Stimulated activated CD4-positive, alpha-beta T cell treated with anti-CD3 and anti-CD28 coated beads, TNF-alpha, amount 100 ng/mL, for 24 hours (primary cell): ENCODE measurements around the gene B4GALT1.
"Not testable (repeated sequence)": the region's sequence is repeated elsewhere in the genome, so short reads cannot be mapped to it uniquely, and the experiment has no call there.

Source experiments
- DNase-seq, 3 experiments: peaks; one replicate each; pipeline ENCODE4 v3.0.0-alpha.2; 2020; ENCODE audit warnings: low read depth in 3 of 3

The B4GALT1 gene

GRCh38 chr9:33103501-33104281 is 63.4 kb downstream of the B4GALT1 start:
- DNase-seq: no peak

GRCh38 chr9:33102551-33103210 is 64.5 kb downstream of the B4GALT1 start:
- no peak for DNase-seq

- no peak for DNase-seq
These were observed 65.8 kb downstream of the B4GALT1 start for GRCh38 chr9:33101104-33101951.

GRCh38 chr9:33099754-33100153 is 67.4 kb downstream of the B4GALT1 start:
- DNase-seq: no peak

- no peak for DNase-seq
These were observed 69.9 kb downstream of the B4GALT1 start for GRCh38 chr9:33097192-33097591.

- no peak for DNase-seq
These were observed 74.5 kb downstream of the B4GALT1 start for GRCh38 chr9:33092634-33093033.

- DNase-seq: not testable (repeated sequence)
These were observed 81.5 kb downstream of the B4GALT1 start for GRCh38 chr9:33085672-33086071.

GRCh38 chr9:33082538-33083326 is 84.4 kb downstream of the B4GALT1 start:
- no peak for DNase-seq

- no peak for DNase-seq
These were observed 85.0 kb downstream of the B4GALT1 start for GRCh38 chr9:33082128-33082527.

- DNase-seq: peak; percentile 22 to 52 (median 50)
These were observed 85.8 kb downstream of the B4GALT1 start for GRCh38 chr9:33081128-33081851.

- DNase-seq: no peak
These were observed 86.6 kb downstream of the B4GALT1 start for GRCh38 chr9:33080534-33080933.

GRCh38 chr9:33076046-33077004 is 90.8 kb downstream of the B4GALT1 start, which contains the start of gene SMU1:
Gene SMU1 (minus strand): TSS chr9:33076674. CDS start chr9:33076608, 66 bp downstream.
- DNase-seq: peak; percentile 91 to 95 (median 93)

- no peak for DNase-seq
These were observed 98.1 kb downstream of the B4GALT1 start for GRCh38 chr9:33068991-33069390.

GRCh38 chr9:33065157-33066076 is 101.7 kb downstream of the B4GALT1 start:
- no peak for DNase-seq
